Left lung (tissue), 10 donors: ENCODE measurements around the gene PRKCA. TPM values are rescaled to one million over a fixed set of nuclear protein-coding genes. Genes with fewer than 3 reads are reported as not detected.

Experiments
- ATAC-seq: fragments of 200-7000 bp; cut with Tn5 transposase; one replicate; pipeline ENCODE4 v1.9.1; 2020; ENCODE audit warnings: moderate library complexity
- DNase-seq, 4 donors: peaks; one replicate each; pipeline ENCODE4 v3.0.0-alpha.2; 2013 to 2020
- H3K27ac ChIP-seq, 2 donors: fragments of 200-600 bp; sonication (generic) in 1 of 2; one replicate each; pipeline versions ENCODE4 v1.5.0 to v1.8.0; 2020 to 2021
- H3K27me3 ChIP-seq, 2 donors: fragments of 200-600 bp; sonication (generic) in 1 of 2; one replicate each; pipeline versions ENCODE4 v1.5.0 to v1.8.0; 2020 to 2021
- H3K36me3 ChIP-seq, 2 donors: fragments of 200-600 bp; sonication (generic) in 1 of 2; one replicate each; pipeline versions ENCODE4 v1.5.0 to v1.8.0; 2020 to 2021
- H3K4me1 ChIP-seq, 2 donors: fragments of 200-600 bp; one replicate each; pipeline ENCODE4 v1.8.0; 2021
- H3K4me3 ChIP-seq, 2 donors: fragments of 200-600 bp; sonication (generic) in 1 of 2; one replicate each; pipeline versions ENCODE4 v1.5.0 to v1.8.0; 2020 to 2021; ENCODE audit warnings: mild to moderate bottlenecking in 1 of 2
- H3K9me3 ChIP-seq, 2 donors: fragments of 200-600 bp; sonication (generic) in 1 of 2; one replicate each; pipeline versions ENCODE4 v1.5.0 to v1.8.0; 2020 to 2021
- intact Hi-C, 2 donors: fragments of 100-400 bp; cut with DNase I; formaldehyde crosslinking; loops; one replicate each; pipeline versions ENCODE4 v1.11.2 to v1.14.2; 2022
- polyA plus RNA-seq, 6 donors: library from polyadenylated mRNA; unstranded; fragments of 120-200 nt; gene quantifications; one replicate each; pipeline ENCODE4 v1.2.1, GENCODE V29; 2013; ENCODE audit not compliant: insufficient read length in 6 of 6
- total RNA-seq, 2 donors: library from RNA; stranded (reverse); fragmentation: NEBNext Ultra II Directional; extraction: Animal tissue kit (Norgen Biotek cat#: 25700); gene quantifications; one replicate each; pipeline ENCODE4 v1.2.1, GENCODE V29; 2021
- TF ChIP-seq, protein P1 (sequence below), 2 donors: fragments of 200-600 bp; sonication (generic) in 1 of 2; IDR thresholded peaks; one replicate each; pipeline versions ENCODE4 v1.5.0 to v1.8.0; 2021; ENCODE audit warnings: antibody characterized with exemption in 2 of 2
- donor health status: DM: no; HTN: yes; CAD: no.
- donor health status: DM: no; HTN: no; CAD: no.

The PRKCA gene
- total and polyA plus RNA-seq, 8 donors, result 16.4 to 30.4 (median 17.5) TPM

DNA sequence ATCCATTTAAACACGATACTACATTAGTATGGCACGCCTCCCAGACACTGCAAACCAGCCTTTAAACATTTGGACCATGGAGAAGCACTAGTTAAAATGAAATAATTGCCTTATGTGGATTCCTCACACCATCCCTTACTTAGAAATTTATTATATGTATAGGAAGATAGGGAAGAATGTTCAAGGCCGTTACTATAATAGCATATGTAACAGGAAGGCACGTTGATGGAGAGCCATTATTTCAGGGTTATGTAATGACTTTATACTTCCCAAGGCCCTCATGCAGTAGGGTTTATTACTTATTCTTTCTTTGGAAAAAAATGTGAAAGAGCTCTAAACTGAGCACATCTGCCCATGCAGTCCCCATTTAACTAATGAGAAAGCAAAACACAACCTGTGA is 435.9 kb downstream of the PRKCA start:
- Histone ChIP-seq H3K4me3 (no peak overlapping the region), H3K4me1 (no peaks in the 10 kb centered on the region), H3K27ac (no peak overlapping the region), H3K27me3 (no peaks in the 10 kb centered on the region), H3K9me3 (no peaks in the 10 kb centered on the region), H3K36me3 (peaks cover 0 to 23% of the 10 kb centered on the region in 2 donors)
- ATAC-seq (no peak), DNase-seq (no peak)
- TF ChIP-seq, protein P1, sequence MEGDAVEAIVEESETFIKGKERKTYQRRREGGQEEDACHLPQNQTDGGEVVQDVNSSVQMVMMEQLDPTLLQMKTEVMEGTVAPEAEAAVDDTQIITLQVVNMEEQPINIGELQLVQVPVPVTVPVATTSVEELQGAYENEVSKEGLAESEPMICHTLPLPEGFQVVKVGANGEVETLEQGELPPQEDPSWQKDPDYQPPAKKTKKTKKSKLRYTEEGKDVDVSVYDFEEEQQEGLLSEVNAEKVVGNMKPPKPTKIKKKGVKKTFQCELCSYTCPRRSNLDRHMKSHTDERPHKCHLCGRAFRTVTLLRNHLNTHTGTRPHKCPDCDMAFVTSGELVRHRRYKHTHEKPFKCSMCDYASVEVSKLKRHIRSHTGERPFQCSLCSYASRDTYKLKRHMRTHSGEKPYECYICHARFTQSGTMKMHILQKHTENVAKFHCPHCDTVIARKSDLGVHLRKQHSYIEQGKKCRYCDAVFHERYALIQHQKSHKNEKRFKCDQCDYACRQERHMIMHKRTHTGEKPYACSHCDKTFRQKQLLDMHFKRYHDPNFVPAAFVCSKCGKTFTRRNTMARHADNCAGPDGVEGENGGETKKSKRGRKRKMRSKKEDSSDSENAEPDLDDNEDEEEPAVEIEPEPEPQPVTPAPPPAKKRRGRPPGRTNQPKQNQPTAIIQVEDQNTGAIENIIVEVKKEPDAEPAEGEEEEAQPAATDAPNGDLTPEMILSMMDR (IDR thresholded peaks at IDR 0.05), result no peak
- intact Hi-C loops, result no loop called here

DNA sequence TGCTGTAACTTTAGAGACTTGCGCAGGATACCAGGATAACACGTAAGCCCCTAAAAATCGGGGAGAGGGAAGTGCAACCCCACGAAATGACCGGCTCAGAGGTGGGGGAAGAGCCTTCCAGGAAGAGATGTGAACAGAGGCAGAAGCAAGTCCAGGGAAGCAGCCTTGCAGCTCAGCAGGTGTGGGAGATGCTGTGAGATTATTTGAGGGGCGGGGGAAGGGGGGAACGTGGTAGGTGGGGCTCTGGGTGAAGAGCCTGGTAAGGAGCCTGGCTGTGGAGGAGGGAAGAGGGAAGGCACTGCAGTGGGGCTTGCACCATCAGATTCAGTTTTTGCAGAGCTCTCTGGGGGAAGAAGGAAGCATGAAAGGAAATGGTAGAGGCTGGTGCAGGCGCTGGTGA is 437.1 kb downstream of the PRKCA start:
- Histone ChIP-seq H3K9me3 (no peaks in the 10 kb centered on the region), H3K27me3 (no peaks in the 10 kb centered on the region), H3K27ac (no peak overlapping the region), H3K4me3 (no peak overlapping the region), H3K4me1 (no peaks in the 10 kb centered on the region), H3K36me3 (peaks cover 0 to 23% of the 10 kb centered on the region in 2 donors)
- DNase-seq (no peak), ATAC-seq (no peak)
- intact Hi-C loops, result no loop called here
- TF ChIP-seq, protein P1 (IDR thresholded peaks at IDR 0.05), result no peak

DNA sequence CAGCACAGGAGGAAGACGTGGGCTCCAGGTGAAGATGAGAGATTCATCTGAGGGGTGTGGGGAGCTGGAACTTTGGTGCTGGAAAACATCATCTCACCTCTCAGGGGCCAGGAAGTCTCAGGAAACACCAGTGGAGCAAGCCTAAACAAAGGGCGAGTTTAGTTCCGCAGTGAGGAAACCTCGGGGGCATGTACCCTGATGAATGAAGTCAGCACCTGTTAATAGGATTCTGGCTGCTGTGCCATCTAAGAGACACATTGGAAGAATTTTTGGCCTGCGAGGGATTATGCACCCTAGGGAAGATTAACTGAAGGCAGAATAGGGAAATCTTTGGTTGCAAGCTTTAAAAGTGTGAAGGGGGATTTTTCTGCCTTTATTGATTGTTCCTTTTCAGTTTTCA is 437.8 kb downstream of the PRKCA start:
- H3K4me1 ChIP-seq, result no peaks in the 10 kb centered on the region
- H3K27ac ChIP-seq, result no peak overlapping the region
- H3K27me3 ChIP-seq, result no peaks in the 10 kb centered on the region
- no peaks in the 10 kb centered on the region for H3K9me3 ChIP-seq
- peaks cover 0 to 23% of the 10 kb centered on the region in 2 donors for H3K36me3 ChIP-seq
- no peak overlapping the region for H3K4me3 ChIP-seq
- intact Hi-C loops, result no loop called here
- DNase-seq (no peak), ATAC-seq (no peak)
- TF ChIP-seq, protein P1 (IDR thresholded peaks at IDR 0.05), result no peak

DNA sequence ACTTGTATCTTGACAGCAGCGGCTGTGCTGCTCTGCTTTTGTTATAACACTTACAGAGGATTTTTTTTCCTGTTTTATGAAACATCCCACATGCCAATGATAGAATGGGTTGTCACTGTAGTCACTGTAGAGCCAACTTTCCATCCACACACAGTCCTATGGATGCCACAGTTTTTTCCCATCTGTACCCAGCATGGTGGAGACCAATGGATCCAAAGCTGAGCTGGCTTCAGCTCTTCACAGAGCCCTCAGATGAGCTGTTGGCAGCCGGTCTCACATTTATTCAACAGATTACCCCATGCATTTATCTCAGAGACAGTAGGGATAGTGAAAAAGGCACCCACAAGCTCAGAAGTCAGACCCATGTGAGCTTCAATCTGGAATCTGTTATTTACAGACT is 441.1 kb downstream of the PRKCA start:
- intact Hi-C loops, result no loop called here
- Histone ChIP-seq H3K27ac (no peak overlapping the region), H3K4me1 (no peaks in the 10 kb centered on the region), H3K4me3 (no peak overlapping the region), H3K36me3 (peaks cover 0 to 15% of the 10 kb centered on the region in 2 donors), H3K9me3 (no peaks in the 10 kb centered on the region), H3K27me3 (no peaks in the 10 kb centered on the region)
- DNase-seq (no peak), ATAC-seq (no peak)
- TF ChIP-seq, protein P1 (IDR thresholded peaks at IDR 0.05), result no peak

DNA sequence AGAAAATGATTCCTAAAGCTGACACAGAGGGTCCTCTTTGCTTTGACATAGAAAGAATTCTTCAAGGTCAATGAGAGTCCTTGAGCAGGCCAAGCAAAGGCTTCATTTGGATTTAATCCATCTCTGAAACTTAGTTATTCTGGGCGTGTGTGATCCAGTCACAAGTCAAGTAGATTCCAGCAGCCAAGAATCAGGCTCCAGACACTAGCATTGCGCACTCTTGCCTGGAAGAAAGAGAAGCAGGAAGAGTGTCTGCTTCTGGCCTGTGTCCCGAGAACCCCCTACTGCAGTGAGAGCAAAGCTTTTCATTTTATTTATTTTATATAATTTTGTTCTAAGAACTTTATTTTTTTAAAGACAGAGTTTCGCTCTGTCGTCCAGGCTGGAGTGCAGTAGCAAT is 444.3 kb downstream of the PRKCA start:
- Histone ChIP-seq H3K9me3 (no peaks in the 10 kb centered on the region), H3K4me1 (no peaks in the 10 kb centered on the region), H3K27me3 (no peaks in the 10 kb centered on the region), H3K27ac (no peak overlapping the region), H3K4me3 (no peak overlapping the region), H3K36me3 (peaks cover 0 to 11% of the 10 kb centered on the region in 2 donors)
- TF ChIP-seq, protein P1 (IDR thresholded peaks at IDR 0.05), result no peak
- DNase-seq (no peak), ATAC-seq (no peak)
- intact Hi-C loops, result no loop called here
